NOMO-1 (cell line): ENCODE data around the gene LRIT1.
A peak's percentile ranks its signal among the peaks of the same experiment; 100 is the strongest.
"Not testable (repeated sequence)": the region's sequence is repeated elsewhere in the genome, so short reads cannot be mapped to it uniquely, and the experiment has no call there.

Source experiments
- DNase-seq, 2 experiments: peaks; one replicate each; lab custom pipeline; 2025; ENCODE audit not compliant: unreplicated experiment in 2 of 2; lab: John Stamatoyannopoulos, UW

LRIT1 gene, protein sequence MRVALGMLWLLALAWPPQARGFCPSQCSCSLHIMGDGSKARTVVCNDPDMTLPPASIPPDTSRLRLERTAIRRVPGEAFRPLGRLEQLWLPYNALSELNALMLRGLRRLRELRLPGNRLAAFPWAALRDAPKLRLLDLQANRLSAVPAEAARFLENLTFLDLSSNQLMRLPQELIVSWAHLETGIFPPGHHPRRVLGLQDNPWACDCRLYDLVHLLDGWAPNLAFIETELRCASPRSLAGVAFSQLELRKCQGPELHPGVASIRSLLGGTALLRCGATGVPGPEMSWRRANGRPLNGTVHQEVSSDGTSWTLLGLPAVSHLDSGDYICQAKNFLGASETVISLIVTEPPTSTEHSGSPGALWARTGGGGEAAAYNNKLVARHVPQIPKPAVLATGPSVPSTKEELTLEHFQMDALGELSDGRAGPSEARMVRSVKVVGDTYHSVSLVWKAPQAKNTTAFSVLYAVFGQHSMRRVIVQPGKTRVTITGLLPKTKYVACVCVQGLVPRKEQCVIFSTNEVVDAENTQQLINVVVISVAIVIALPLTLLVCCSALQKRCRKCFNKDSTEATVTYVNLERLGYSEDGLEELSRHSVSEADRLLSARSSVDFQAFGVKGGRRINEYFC

GRCh38 chr10:84241185-84241790 lies at the start of gene LRIT1:
Gene LRIT1 (minus strand): TSS chr10:84241546. CDS start chr10:84241439, 107 bp downstream.
- no peak for DNase-seq

DNA sequence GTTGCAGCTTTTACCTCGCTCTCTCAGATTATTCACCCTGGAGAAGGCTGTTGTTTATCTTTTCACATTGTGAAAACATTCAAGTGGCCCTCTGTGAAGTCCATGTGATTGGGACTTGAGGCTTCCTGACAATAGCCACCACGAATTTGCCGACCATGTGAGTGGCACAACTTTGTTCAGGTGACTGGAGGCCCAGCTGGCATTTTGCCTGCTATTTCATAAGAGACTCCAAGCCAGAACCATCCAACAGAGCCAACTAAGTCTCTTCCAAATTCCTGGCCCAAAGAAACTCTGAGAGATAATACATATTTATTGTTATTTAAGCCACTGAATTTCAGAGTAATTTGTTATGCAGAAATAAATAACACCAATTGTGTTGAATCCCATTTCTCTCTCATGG lies 48.9 kb upstream of the LRIT1 start:
- no peak for DNase-seq

- DNase-seq: no peak
These were observed 48.3 kb upstream of the LRIT1 start for GRCh38 chr10:84289521-84290200.

GRCh38 chr10:84288151-84288550 lies 46.8 kb upstream of the LRIT1 start:
- DNase-seq: no peak

- DNase-seq: no peak
These were observed 45.3 kb upstream of the LRIT1 start for GRCh38 chr10:84286695-84287094.

DNA sequence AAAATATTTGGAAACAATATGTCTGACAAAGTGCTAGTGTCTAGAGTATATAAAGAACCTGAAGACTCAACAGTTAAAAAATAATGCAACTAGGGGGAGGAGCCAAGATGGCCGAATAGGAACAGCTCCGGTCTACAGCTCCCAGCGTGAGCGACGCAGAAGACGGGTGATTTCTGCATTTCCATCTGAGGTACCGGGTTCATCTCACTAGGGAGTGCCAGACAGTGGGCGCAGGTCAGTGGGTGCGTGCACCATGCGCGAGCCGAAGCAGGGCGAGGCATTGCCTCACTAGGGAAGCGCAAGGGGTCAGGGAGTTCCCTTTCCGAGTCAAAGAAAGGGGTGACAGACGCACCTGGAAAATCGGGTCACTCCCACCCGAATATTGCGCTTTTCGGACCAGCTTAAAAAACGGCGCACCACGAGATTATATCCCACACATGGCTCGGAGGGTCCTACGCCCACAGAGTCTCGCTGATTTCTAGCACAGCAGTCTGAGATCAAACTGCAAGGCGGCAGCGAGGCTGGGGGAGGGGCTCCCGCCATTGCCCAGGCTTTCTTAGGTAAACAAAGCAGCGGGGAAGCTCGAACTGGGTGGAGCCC lies 38.6 kb upstream of the LRIT1 start:
- DNase-seq: not testable (repeated sequence)

GRCh38 chr10:84270708-84271107 lies 29.4 kb upstream of the LRIT1 start:
- DNase-seq: no peak

GRCh38 chr10:84269773-84270172 lies 28.4 kb upstream of the LRIT1 start:
- no peak for DNase-seq

- no peak for DNase-seq
These were observed 27.8 kb upstream of the LRIT1 start for GRCh38 chr10:84269162-84269561.

DNA sequence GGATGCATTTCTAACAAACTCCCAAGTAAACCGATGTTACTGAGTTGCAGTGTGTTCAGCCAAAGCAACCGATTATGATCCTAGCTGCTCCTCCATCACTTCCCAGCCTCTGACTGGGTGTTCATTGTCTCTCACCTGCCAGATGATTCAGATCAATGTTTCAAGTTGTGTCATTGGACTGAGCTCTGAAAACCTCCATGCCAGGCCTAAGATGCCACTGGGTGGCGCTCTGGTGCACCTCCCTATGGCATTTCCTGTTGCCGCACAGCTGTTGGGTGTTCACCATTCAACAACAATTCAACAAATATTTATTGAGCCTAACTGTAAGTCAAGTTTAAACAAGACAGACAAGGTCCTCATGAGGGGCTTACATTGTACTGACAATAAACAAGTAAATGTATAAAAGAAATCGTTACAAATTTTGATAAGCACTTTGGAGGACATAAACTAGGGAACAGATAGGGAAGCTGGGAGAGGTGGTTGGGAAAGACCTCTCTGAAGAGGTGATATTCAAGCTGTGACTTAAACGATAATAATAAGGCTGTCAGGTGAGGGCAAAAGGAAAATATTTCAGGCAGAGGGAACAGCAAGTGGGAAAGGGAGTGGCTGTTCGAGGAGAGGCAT lies 26.3 kb upstream of the LRIT1 start:
- no peak for DNase-seq

DNA sequence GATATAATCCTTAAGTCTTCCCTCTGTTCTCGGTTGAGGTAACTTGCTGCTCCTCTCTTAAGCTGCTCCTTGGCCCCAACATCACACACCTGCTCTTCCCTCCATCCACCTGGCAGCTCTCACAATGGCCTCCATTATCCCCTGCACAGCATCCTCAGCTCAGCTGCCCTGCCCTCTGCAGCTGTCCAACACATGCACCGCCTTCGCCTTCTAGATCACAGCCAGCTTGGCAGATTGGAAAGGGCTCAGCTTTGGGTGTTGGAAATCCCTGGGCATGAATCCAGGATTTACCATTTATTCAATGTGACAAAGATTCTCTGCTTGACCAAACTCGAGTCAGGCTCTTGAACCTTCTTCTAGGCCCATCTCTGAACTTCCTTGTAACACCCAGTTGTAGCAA lies 24.1 kb upstream of the LRIT1 start:
- DNase-seq: no peak

GRCh38 chr10:84264611-84265141 lies 23.3 kb upstream of the LRIT1 start:
- DNase-seq: peak; percentile 14 to 33

DNA sequence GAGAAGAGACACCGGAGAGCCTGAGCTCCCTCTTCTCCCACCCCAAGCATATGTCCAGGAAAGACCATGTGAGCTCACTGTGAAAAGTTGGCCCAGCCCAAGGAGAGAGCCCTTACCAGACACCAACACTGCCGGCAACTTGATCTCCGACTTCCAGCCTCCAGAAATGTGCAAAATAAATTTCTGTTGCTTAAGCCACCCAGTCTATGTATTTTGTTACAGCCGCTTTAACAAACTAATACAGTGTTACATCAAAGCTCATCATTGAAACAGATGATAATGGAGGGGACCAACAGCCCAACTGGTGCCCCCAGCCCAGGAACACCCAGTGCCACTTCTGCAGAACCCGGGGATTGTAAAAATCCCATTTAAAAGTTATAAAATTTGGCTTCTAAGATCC lies 22.4 kb upstream of the LRIT1 start:
- no peak for DNase-seq

DNA sequence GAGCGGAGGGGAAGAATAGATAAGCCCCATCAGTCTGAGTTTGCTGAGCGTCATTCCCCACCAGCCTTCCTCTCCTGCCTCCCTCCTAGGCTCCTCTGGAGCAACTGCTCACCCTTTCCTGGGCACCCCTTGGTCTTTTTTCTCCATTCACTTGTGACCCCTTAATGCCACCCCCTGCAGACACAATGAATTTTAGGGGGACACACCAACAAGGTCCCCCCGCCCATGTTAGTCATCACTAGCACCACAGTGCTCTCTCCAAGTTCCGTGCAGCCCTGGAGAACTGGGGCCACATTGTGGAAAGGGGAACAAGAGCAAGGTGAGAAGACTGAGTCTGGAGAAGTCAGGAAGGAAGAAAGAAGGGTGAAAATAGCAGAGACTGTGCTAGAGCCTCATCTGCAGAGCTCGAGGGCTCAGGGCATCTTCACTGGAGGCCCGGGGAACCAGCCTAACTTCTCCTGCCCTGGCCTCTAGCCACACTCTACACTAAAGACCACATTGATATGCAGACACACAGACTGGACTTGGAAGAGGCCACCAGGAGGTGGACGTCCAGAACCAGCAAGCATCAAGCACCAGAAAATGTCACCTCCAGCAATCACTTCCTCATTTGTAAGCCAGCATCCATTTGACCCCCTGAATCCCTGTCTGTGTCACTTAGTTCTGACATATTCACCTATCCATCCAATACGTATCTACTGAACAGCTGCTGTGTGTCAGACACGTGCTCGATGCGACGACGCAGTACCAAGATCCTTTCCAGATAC lies 21.0 kb upstream of the LRIT1 start:
- no peak for DNase-seq

DNA sequence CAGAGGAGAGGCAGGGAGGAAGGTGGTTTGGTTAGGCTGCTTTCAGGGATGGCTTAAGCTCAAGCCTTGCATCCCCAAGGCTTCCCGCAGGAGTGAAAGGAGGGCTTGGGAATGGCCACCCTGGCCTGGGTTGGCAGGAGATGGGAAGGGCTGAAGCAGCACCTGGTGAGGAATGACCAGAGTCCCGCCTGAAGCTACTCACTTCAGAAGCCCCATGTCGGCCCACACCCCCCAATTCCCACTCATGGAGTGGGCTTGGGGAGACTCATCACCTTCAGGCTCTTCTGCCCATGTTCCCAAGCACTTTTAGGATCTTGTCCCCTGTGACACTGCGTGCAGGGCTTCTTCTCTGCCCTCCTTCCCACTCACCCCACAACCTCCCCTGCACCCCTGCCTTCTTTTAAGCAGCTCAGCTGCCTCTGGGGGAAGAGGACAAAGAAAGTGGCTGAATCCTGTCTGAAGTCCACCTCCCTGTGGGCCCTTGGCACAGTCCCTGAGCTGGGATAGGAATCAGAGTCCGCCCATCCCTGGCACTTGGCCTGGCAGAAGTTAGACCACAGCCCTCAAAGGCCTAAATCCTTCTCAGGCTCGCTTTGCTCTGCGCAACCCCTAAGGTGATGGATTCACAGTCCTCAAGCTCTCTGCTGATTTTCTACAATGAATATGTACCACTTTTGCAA lies 20.0 kb upstream of the LRIT1 start:
- DNase-seq: no peak

- DNase-seq: no peak
These were observed 16.8 kb upstream of the LRIT1 start for GRCh38 chr10:84258034-84258695.

DNA sequence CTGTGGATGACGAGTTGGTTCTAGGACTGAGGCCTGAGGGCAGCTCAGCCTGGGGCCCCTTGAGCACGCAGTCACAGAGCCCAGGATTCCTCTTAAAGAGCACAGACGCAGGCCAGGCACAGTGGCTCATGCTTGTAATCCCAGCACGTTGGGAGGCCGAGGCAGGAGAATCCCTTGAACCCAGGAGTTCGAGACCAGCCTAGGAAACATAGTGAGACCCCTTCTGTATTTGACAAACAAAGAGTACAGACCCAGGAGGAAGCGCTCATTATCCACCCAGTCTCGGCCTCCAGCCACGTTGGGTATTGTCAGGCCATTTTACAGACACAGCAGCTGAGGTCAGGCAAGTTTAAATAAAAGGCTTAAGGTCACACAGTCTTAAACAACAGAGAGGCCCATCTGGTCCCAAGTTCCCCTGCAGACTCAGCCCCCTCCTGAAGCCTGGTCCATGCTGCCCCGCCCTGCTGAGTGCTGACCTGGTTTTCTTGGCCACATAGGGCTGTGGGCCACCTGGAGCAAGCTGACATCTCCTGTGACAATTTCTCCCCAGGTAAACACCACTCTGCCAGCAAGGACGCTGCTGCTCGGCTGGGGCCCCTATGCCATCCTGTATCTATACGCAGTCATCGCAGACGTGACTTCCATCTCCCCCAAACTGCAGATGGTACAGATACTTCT lies 16.1 kb upstream of the LRIT1 start:
- DNase-seq: no peak
